Stimulated activated naive CD8-positive, alpha-beta T cell treated with anti-CD3 and anti-CD28 coated beads, Interleukin-15, amount 100 ng/mL, for 72 hours (primary cell): ENCODE results near the gene AZIN2.
"Not testable (repeated sequence)": the region's sequence is repeated elsewhere in the genome, so short reads cannot be mapped to it uniquely, and the experiment has no call there.

ENCODE experiments used
- ATAC-seq: fragments of 150-1000 bp; cut with Tn5 transposase; 2 replicates; pipeline ENCODE4 v1.10.0; 2021; ENCODE audit warnings: mild to moderate bottlenecking, moderate library complexity
- DNase-seq, 2 donors: peaks; one replicate each; pipeline ENCODE4 v3.0.0; 2021 to 2022
- H3K27ac Mint-ChIP-seq, 2 donors: one replicate each; pipeline ENCODE4 v1.8.0; 2022; ENCODE audit warnings: mild to moderate bottlenecking in 2 of 2, mixed read lengths in 2 of 2, moderate library complexity in 2 of 2
- H3K27me3 Mint-ChIP-seq: one replicate; pipeline ENCODE4 v1.8.0; 2022; ENCODE audit warnings: mixed read lengths
- H3K4me1 Mint-ChIP-seq: one replicate; pipeline ENCODE4 v1.8.0; 2022; ENCODE audit warnings: mild to moderate bottlenecking, mixed read lengths
- H3K4me3 Mint-ChIP-seq, 2 donors: one replicate each; pipeline ENCODE4 v1.8.0; 2022; ENCODE audit warnings: mild to moderate bottlenecking in 2 of 2, mixed read lengths in 2 of 2, moderate library complexity in 1 of 2
- H3K9me3 Mint-ChIP-seq, 2 donors: one replicate each; pipeline ENCODE4 v1.8.0; 2022; ENCODE audit warnings: mixed read lengths in 2 of 2

The AZIN2 gene

GRCh38 chr1:33126411-33127000, 45.6 kb downstream of the AZIN2 start:
- peak; percentile 31 for ATAC-seq
- Mint-ChIP-seq H3K9me3 (peaks cover 0 to 7% of the 10 kb centered on the region in 2 donors), H3K4me1 (peaks cover 39% of the 10 kb centered on the region), H3K27me3 (no peaks in the 10 kb centered on the region), H3K27ac (peak overlapping the region; percentile 98), H3K4me3 (peak overlapping the region; percentile 90 to 91)
- DNase-seq, result peak in 1 of 2 donors; percentile 5

- Mint-ChIP-seq H3K27me3 (no peaks in the 10 kb centered on the region), H3K4me1 (peaks cover 39% of the 10 kb centered on the region), H3K27ac (peak overlapping the region; percentile 98), H3K4me3 (peak overlapping the region; percentile 90 to 91), H3K9me3 (peaks cover 0 to 7% of the 10 kb centered on the region in 2 donors)
- DNase-seq, result peak; percentile 99 to 100
- peak; percentile 95 for ATAC-seq
These were observed 46.3 kb downstream of the AZIN2 start for GRCh38 chr1:33127001-33127823.

- no peaks in the 10 kb centered on the region for H3K27me3 Mint-ChIP-seq
- peaks cover 50% of the 10 kb centered on the region for H3K4me1 Mint-ChIP-seq
- H3K9me3 Mint-ChIP-seq, result peaks cover 0 to 7% of the 10 kb centered on the region in 2 donors
- no peak overlapping the region for H3K27ac Mint-ChIP-seq
- ATAC-seq (no peak), DNase-seq (no peak)
- H3K4me3 Mint-ChIP-seq, result peak overlapping the region in 1 of 2 donors; percentile 22
These were observed 47.8 kb downstream of the AZIN2 start for GRCh38 chr1:33128781-33129180.

- Mint-ChIP-seq H3K4me3 (peak overlapping the region in 1 of 2 donors; percentile 21), H3K9me3 (peaks cover 0 to 5% of the 10 kb centered on the region in 2 donors), H3K27ac (peak overlapping the region in 1 of 2 donors; percentile 42), H3K27me3 (no peaks in the 10 kb centered on the region), H3K4me1 (peaks cover 49% of the 10 kb centered on the region)
- peak; percentile 7 to 36 for DNase-seq
- ATAC-seq, result peak; percentile 27
These were observed 49.3 kb downstream of the AZIN2 start for GRCh38 chr1:33130297-33130696.

GRCh38 chr1:33131191-33131590, 50.2 kb downstream of the AZIN2 start:
- no peak for DNase-seq
- Mint-ChIP-seq H3K4me3 (no peak overlapping the region), H3K9me3 (no peaks in the 10 kb centered on the region), H3K27ac (no peak overlapping the region), H3K27me3 (no peaks in the 10 kb centered on the region), H3K4me1 (peaks cover 41% of the 10 kb centered on the region)
- ATAC-seq, result no peak

GRCh38 chr1:33132549-33132948, 51.6 kb downstream of the AZIN2 start:
- no peak for DNase-seq
- H3K27me3 Mint-ChIP-seq, result no peaks in the 10 kb centered on the region
- peaks cover 38% of the 10 kb centered on the region for H3K4me1 Mint-ChIP-seq
- no peaks in the 10 kb centered on the region for H3K9me3 Mint-ChIP-seq
- no peak overlapping the region for H3K27ac Mint-ChIP-seq
- no peak overlapping the region for H3K4me3 Mint-ChIP-seq
- peak; percentile 24 for ATAC-seq

- no peak for DNase-seq
- peak overlapping the region in 1 of 2 donors; percentile 47 for H3K27ac Mint-ChIP-seq
- H3K9me3 Mint-ChIP-seq, result no peaks in the 10 kb centered on the region
- no peak for ATAC-seq
- H3K27me3 Mint-ChIP-seq, result no peaks in the 10 kb centered on the region
- no peak overlapping the region for H3K4me3 Mint-ChIP-seq
- H3K4me1 Mint-ChIP-seq, result peaks cover 38% of the 10 kb centered on the region
These were observed 52.6 kb downstream of the AZIN2 start for GRCh38 chr1:33133478-33134105.

GRCh38 chr1:33136041-33136440, 55.1 kb downstream of the AZIN2 start:
- not testable (repeated sequence) for ATAC-seq, DNase-seq, H3K4me3 Mint-ChIP-seq, H3K27me3 Mint-ChIP-seq, H3K9me3 Mint-ChIP-seq
- Mint-ChIP-seq H3K4me1 (peaks cover 23% of the 10 kb centered on the region), H3K27ac (peak overlapping the region in 1 of 2 donors; percentile 41)

GRCh38 chr1:33137800-33138199, 56.8 kb downstream of the AZIN2 start:
- peak; percentile 21 to 28 for DNase-seq
- peak; percentile 48 for ATAC-seq
- Mint-ChIP-seq H3K27me3 (no peaks in the 10 kb centered on the region), H3K4me1 (peaks cover 17% of the 10 kb centered on the region), H3K9me3 (no peaks in the 10 kb centered on the region), H3K4me3 (no peak overlapping the region), H3K27ac (no peak overlapping the region)

GRCh38 chr1:33140153-33141149, 59.5 kb downstream of the AZIN2 start:
- peaks cover 11% of the 10 kb centered on the region for H3K4me1 Mint-ChIP-seq
- no peaks in the 10 kb centered on the region for H3K9me3 Mint-ChIP-seq
- no peak overlapping the region for H3K4me3 Mint-ChIP-seq
- no peak for ATAC-seq
- no peak for DNase-seq
- peak overlapping the region in 1 of 2 donors; percentile 36 for H3K27ac Mint-ChIP-seq
- no peaks in the 10 kb centered on the region for H3K27me3 Mint-ChIP-seq

GRCh38 chr1:33141216-33141615, 60.3 kb downstream of the AZIN2 start:
- no peaks in the 10 kb centered on the region for H3K27me3 Mint-ChIP-seq

GRCh38 chr1:33141781-33142180, 60.8 kb downstream of the AZIN2 start:
- no peak for DNase-seq
- ATAC-seq, result no peak
- no peak overlapping the region for H3K27ac Mint-ChIP-seq
- H3K9me3 Mint-ChIP-seq, result no peaks in the 10 kb centered on the region
- no peaks in the 10 kb centered on the region for H3K27me3 Mint-ChIP-seq
- peaks cover 11% of the 10 kb centered on the region for H3K4me1 Mint-ChIP-seq
- H3K4me3 Mint-ChIP-seq, result no peak overlapping the region

More at GRCh38 chr1:33141216-33141615, 60.3 kb downstream of the AZIN2 start:
- Mint-ChIP-seq H3K4me1 (peaks cover 11% of the 10 kb centered on the region), H3K9me3 (no peaks in the 10 kb centered on the region), H3K4me3 (no peak overlapping the region), H3K27ac (no peak overlapping the region)
- DNase-seq, result no peak
- ATAC-seq, result no peak

- H3K27ac Mint-ChIP-seq, result no peak overlapping the region
- no peaks in the 10 kb centered on the region for H3K9me3 Mint-ChIP-seq
- peaks cover 11% of the 10 kb centered on the region for H3K4me1 Mint-ChIP-seq
- ATAC-seq (no peak), DNase-seq (no peak)
- H3K27me3 Mint-ChIP-seq, result no peaks in the 10 kb centered on the region
- H3K4me3 Mint-ChIP-seq, result no peak overlapping the region
These were observed 61.6 kb downstream of the AZIN2 start for GRCh38 chr1:33142483-33143064.

GRCh38 chr1:33143176-33143575, 62.2 kb downstream of the AZIN2 start:
- Mint-ChIP-seq H3K4me1 (peaks cover 6% of the 10 kb centered on the region), H3K27me3 (no peaks in the 10 kb centered on the region), H3K4me3 (no peak overlapping the region), H3K9me3 (no peaks in the 10 kb centered on the region), H3K27ac (peak overlapping the region in 1 of 2 donors; percentile 94)
- ATAC-seq, result no peak
- DNase-seq, result no peak
